Measurements from ENCODE around the gene CEL.
"Not testable (repeated sequence)": the region's sequence is repeated elsewhere in the genome, so short reads cannot be mapped to it uniquely, and the experiment has no call there.

CEL gene

DNA sequence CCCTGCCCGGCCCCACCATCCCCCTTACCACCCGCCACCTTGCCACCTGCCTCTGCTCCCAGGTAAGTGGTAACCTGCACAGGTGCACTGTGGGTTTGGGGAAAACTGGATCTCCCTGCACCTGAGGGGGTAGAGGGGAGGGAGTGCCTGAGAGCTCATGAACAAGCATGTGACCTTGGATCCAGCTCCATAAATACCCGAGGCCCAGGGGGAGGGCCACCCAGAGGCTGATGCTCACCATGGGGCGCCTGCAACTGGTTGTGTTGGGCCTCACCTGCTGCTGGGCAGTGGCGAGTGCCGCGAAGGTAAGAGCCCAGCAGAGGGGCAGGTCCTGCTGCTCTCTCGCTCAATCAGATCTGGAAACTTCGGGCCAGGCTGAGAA, at the start of gene CEL:
CEL (plus strand) TSS at position 218 of the 382 bp plus-strand sequence; CDS start at position 240, 22 bp downstream.
- not testable (repeated sequence) for DNase-seq (ENCODE audit: low read depth in 2 of 2)

DNA sequence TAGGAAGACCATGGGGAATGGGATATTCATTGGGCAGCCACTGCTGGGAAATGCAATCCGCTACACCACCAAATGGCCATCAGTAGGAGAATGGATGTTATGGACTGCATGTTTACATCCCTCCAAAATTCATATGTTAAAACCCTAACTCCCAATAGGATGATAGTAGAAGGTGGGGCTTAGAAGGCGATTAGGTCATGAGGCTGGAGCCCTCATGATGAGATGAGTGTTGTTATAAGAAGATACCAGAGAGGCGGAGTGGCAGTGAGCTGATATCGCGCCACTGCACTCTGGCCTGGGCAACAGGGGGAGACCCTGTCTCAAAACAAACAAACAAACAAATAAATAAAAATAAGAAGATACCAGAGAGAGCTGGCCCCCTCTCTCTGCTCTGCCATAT, 47.1 kb upstream of the CEL start:
- no peak for DNase-seq (ENCODE audit: low read depth in 2 of 2)

DNA sequence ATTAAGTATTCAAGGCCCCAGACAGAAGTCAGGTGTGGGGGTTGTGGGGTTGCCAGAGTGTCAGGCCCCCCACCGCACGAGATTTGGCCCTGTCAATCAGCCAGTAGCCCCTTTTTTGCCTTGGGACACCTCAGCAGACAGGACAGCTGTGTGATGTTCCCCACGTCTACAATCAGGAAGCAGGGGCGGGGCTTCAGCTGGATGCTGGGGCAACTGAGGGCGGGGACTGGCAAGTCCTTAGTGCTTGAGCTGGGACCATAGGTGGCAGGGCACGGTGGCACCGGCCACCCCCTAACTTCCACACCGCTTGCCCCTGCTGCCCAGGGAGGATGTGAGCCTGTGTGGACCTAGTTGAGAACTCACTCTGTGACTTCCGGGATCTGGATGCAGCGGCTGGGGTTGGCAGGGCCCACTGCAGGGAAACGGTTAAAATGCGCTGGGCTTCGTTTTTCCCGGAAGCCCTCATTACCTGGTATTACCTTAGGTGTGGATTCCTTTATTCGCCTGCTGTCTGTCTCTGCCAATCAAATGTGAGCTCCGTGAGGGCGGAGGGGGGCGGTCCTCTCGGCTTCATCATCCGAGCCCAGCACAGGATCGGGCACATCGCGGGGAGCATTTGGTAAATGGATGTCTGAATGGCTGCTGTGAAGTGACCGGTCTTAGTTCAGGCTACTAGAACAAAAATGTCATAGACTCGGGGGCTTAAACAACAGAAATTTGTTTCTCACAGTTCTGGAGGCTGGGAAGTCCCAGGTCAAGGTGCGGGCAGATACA, 38.5 kb upstream of the CEL start:
- DNase-seq (ENCODE audit: low read depth in 2 of 2), result peak in 1 of 2 donors; percentile 66

DNA sequence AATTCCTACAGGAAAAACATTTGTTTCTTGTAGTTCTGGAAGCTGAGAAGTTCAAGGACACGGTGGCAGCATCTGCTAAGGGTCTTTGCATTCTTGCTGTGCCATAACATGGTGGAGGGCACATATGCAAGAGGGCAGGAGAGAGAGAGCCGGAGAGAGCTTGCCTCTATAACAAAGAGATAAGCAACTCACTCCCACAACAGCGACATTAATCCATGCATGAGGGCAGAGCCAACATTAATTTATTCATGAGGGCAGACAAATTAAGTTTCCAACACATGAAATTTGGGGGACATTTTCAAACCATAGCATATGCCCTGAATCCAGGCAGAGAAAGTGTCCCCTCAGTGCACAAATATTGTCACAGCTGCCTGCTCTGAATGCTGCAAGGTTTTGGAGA, 35.4 kb upstream of the CEL start:
- DNase-seq (ENCODE audit: low read depth in 2 of 2), result no peak

DNA sequence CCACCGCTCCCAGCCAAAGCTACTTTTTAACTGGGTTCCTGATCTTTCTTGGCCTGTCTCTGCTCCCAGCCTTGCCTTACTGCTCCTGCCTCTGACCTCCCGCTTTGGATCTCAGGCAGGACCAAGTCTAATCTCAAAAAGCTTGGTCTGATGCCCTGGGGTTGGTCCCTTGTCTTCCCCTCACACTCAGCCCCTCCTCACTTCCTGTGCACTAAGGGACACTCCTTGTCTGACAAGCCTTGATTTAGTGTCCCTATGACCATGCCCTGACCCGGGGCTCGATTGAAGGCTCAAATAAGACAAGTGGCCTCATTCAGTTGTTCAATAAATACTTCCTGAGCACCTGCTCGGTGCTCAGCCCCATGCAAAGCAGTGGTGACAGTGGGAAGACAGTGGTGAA, 34.6 kb upstream of the CEL start:
- DNase-seq (ENCODE audit: low read depth in 2 of 2), result no peak

DNA sequence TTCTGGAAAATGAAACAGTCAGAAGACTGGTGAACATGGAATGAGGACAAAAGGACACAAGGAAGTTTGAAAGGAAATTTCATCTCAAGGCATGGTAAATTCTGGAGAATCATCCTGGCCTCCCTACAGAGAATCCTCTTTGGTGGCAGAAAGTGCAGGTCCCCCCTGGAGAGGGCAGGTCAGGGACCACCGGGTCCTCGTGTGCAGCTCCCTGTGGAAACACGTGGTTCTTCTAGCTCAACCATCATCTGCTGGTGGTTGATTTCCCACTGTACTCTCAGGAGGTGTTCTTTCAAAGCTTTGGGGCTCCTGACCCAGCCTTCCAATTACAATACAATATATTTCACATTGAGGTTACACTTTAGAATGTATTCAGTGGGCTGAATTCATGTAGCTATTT, 33.6 kb upstream of the CEL start:
- DNase-seq (ENCODE audit: low read depth in 2 of 2), result no peak

DNA sequence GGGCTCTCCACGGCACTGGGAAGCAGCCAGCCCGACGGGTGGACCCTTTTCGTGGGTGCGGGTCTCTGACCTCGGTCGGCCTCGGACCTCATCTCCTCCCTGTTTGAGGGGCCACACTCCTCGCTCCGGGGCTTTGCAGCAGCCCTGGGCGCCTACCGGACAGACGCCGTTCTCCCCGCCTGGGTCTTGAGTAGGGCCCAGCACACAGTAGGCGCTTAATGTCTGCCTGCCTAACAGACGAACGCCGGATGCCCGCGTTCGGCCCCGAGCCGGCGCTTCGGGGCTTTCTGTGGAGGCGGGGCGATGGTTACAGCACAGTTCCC, 31.8 kb upstream of the CEL start:
- DNase-seq (ENCODE audit: low read depth in 2 of 2), result no peak

DNA sequence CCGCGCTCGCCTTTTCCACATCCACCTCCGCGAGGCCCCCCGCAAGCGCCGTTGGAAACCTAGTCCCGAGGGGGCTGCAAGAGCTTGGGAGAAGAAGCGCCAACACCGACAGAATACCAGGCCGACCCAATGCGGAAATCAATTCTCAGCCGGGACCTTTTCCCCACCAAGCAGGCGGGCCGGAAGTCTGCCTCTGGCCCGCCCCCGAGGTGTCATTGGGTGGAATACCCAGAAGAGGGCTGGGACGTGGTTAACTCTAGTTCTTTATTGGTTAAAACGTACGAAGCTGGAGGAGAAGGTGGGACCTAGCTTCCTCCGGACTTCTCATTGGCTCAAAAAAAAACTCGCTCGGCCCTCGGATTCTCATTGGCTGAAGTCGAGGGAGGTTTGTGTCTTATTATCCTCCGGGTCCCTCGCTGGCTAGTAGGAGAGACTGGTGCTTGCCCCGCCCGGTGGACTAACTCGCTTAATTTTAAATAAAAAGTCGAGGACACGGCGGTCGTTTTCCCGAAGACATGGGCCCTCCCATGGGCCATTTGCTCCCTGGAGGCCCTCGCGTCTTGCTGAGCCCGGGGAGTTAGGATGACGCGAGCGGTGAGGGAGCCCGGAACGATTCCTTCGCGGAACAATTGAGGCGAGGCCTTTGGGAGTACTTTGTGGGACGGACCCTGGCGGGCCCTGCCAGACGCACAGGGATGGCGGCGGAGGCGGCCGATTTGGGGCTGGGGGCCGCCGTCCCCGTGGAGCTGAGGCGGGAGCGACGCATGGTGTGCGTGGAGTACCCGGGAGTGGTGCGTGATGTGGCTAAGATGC, 31.3 kb upstream of the CEL start, which contains the start of gene GTF3C5:
GTF3C5 (plus strand) TSS at position 681 of the 813 bp plus-strand sequence; CDS start at position 696, 15 bp downstream.
- DNase-seq (ENCODE audit: low read depth in 2 of 2), result peak; percentile 86 to 87

DNA sequence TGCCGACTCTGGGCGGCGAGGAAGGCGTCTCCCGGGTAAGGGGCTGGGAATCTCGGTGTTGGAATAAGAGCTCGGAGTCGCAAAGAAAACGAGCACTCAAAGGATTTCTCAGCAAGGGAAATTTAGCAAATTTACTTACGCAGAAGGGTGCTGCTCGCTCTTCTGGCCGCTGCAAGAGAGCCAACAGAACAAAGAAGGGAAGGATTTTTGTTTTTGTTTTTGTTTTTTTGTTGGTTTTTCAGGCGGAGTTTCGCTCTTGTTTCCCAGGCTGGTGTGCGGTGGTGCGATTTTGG, 30.7 kb upstream of the CEL start:
- DNase-seq (ENCODE audit: low read depth in 2 of 2), result no peak

DNA sequence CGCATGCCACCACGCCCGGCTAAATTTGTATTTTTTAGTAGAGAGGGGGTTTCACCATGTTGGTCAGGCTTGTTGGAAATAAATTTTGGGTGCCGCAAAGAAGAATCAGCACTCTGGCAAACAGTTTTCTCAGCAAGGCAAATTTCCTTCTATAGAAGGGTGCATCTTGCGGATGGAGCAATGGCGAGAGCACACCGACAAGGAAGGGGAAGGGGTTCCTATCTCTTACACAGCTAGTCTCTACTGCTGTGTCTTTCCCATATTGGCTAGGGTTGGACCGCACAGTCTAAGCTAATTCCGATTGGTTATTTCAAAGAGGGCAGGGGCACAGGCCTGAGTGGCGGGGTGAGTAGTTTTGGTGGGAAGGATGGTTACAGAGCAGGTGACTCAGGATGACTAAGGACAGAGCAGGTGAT, 30.3 kb upstream of the CEL start:
- no peak for DNase-seq (ENCODE audit: low read depth in 2 of 2)

DNA sequence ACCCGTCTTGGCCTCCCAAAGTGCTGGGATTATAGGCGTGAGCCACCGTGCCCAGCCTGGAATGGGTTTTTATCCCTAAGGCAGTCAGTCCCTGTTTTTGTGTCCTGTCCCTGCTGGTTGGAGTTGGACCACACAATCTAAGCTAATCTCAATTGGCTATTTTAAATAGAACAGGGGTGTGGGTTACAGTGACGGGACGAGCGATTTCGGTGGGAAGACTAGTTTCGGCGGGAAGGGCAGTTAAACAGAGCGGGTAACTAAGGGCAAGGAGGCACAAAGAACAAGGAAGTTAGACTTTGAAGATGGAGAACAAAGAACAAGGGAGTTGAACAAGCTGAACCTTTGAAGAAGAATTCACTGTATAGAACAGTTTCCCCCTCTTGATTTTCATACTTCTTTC, 29.6 kb upstream of the CEL start:
- no peak for DNase-seq (ENCODE audit: low read depth in 2 of 2)

DNA sequence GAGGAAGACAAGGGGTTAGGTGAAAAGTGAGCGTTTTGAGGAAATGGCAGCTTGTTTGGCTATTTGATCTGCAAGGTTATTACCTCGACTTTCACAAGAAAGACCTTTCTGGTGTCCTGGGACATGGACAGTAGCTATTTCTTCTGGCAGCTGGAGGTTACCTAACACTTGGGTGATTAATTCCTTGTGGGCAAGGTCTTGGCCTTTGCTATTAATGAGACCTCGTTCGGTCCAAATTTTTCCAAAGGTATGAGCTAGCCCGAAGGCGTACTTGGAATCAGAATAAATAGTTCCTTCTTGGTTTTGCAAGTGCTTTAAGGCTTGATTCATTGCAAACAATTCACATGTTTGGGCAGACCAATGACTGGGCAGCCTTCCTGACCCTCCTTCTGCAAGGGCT, 26.1 kb upstream of the CEL start:
- no peak for DNase-seq (ENCODE audit: low read depth in 2 of 2)

DNA sequence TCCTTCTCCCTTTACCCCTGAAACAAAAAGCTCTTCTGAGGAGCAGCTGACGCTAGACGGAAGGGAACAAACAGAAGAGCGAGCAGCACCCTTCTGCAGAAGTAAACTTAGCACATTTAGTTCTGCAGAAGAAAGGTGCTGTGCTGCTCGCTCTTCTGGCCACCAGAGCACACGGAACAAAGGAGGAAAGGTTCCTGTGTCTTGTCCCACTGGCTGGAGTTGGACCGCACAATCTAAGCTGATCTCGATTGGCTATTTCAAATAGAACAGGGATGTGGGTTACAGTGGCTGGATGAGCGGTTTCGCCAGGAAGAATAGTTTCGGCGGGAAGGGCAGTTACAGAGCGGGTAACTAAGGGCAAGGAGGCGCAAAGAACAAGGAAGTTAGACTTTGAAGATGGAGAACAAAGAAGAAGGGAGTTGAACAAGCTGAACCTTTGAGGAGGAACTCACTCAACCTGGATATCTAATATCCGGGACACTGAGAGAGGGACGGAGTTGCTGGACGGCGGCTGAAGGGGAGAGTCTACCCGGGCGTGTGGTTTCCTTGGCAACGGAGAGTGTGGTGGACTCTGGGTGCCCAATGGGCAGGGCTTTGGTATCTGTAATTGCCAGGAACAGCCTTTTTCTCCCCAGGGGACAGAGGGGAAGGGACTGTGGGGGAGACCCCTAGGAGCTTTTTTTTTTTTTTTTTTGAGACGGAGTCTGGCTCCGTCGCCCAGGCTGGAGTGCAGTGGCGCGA, 23.8 kb upstream of the CEL start:
- no peak for DNase-seq (ENCODE audit: low read depth in 2 of 2)

DNA sequence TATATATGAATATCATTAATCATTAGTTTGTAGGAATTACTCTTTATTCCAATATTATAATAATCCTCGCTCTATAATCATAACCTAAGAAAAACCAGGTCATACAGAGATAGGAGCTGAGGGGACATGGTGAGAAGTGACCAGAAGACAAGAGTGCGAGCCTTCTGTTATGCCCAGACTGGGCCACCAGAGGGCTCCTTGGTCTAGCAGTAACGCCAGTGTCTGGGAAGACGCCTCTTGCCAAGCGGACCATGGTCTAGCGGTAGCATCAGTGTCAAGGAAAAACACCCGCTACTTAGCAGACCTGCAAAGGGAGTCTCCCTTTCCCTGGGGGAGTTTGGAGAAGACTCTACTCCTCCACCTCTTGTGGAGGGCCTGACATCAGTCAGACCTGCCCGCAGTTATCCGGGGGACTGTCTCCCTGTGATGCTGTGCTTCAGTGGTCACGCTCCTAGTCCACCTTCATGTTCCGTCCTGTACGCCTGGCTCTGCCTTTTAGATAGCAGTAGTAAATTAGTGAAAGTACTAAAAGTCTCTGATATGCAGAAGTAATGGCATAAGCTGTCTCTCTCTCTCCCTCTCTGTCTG, 20.8 kb upstream of the CEL start:
- peak in 1 of 2 donors; percentile 28 for DNase-seq (ENCODE audit: low read depth in 2 of 2)

DNA sequence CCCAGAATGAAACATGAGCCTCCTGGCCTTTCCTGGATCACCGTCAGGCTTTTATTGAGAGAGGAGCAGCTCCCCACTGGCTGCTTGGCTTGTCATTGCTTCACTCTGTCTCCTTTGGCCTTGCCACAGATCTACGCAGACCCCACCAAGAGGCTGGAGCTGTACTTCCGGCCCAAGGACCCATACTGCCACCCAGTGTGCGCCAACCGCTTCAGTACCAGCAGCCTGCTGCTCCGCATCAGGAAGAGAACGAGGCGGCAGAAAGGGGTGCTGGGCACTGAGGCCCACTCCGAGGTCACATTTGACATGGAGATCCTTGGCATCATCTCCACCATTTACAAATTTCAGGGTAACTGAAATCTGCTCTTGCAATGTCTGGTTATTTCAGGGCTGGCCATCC, 19.8 kb upstream of the CEL start:
- no peak for DNase-seq (ENCODE audit: low read depth in 2 of 2)

DNA sequence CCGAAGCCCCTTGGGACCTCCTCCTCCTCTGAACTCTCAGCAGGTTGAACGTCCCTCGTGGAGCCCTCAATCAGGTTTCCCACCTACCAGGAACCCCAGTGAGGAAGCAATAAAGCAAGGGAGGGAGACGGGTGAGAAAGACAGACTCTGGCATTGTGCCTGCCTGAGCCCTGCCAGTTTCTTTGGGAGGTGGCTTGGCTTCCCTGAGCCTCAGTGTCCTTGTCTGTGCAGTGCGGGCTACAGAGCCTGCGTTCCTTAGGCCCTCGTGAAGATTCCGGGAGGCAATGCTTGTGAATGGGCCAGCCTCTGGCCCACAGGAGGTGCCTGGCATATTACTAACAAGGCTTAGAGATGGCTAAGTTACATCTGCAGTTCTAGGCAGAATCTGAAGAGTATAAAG, 19.1 kb upstream of the CEL start:
- DNase-seq (ENCODE audit: low read depth in 2 of 2), result no peak

DNA sequence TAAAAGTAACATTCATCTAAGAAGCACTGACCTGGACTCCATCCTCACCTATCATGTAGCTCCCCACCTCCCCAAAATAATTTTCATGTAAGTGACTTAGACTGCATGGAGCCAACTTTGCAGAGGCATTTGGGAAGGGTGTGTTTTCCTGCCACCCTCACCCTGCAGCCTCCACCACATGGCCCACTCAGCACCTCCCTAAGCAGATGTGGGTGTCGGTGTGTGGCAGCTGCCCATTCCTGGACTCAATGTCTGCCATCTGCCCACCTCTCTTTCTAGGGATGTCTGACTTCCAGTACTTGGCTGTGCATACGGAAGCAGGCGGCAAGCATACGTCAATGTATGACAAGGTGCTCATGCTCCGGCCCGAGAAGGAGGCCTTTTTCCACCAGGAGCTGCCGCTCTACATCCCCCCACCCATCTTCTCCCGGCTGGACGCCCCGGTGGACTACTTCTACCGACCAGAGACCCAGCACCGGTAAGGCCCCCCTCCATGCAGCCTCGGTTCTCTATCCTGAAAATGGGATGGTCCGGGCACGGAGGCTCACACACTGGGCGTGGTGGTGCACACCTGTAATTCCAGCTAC, 18.2 kb upstream of the CEL start:
- no peak for DNase-seq (ENCODE audit: low read depth in 2 of 2)

DNA sequence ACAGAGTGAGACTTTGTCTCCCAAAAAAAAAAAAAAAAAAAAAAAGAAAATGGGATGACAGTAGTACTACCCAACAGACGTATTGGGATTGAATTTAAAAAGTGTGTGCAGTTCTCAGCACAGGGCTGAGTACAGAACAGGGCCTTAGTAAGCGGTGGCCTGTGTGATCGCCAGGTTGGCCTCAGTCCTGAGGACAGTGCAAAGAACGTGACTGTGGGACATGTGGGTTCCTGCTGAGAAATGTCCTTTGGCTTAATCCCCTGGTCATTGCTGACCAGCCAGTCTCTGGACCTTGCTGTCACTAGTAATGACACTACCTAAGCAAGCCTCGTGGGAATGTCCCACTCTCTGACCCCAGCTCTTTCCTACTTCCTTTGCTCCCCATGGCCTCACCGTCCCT, 17.7 kb upstream of the CEL start:
- DNase-seq (ENCODE audit: low read depth in 2 of 2), result no peak

DNA sequence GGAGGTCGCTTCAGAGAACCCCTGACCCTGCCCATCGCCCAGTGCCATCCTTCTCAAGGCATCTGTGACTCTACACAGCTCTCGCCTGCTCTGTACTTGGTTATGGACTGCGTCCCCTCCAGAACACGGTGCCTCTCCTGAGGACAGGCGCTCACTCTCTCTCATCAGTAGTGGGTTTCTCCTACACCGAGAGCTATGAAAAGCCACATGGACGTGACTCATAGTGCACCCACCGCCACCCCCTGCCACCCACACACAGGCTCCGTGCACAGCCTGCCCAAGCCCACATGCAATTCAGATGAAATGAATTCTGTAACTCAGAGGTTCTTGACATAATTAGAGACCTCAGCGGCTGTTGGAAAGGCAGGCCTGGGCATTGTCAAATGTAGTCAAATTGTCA, 17.1 kb upstream of the CEL start:
- DNase-seq (ENCODE audit: low read depth in 2 of 2), result no peak

DNA sequence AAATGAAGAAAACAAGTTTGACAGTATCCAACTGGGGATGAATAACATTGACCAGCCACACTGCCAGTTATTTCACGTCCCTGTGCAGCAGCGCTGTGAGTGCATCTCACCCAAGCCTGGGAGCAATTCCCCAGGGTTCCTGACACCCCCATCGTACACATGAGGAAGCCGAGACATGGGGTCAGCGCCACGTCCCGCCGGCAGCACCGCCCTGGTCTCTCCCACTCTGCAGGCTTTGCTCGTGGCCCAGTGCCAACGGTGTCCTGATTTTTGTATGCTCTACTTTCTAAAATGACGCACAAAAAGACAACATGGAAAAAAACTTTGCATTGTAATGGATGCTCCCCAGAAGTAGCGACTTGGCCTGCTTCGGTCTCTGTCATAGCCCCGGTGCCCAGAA, 16.6 kb upstream of the CEL start:
- DNase-seq (ENCODE audit: low read depth in 2 of 2), result no peak

DNA sequence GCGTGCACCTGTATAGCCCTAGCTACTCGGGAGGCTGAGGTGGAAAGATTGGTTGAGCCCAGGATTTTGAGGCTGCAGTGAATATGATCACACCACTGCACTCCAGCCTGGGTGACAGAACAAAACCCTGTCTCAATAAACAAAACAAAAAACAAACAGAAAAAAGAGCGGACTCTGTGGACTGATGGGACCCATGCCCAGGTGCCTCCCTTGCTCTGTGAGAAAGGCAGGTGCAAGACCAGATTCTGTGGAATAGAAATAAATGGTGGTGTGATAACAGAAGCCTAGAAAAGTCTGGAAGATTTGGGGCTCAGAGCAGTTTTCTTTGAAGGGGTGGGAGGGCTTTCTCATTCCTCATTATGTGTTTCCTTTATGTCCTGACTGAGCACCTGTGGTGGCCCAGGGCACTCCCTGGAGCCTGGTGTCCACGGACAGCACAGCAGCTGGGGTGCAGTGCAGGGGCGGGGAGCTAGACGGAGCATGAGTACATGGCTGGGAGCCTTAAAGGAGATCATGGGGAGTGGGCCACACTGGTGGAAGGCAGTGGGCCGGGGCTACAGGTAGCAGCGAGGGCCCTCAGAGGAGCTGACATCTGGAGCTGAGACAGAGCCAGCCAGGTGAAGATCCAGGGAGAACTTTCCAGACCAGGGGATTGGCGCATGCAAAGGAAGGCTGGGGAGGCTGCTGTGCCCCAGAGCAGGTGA, 15.4 kb upstream of the CEL start:
- no peak for DNase-seq (ENCODE audit: low read depth in 2 of 2)
